Measurements from ENCODE around the gene OXA1L. TPM values are rescaled to one million over a fixed set of nuclear protein-coding genes. Genes with fewer than 3 reads are reported as not detected.

OXA1L gene
- total RNA-seq, 1 donor from 2014 or later = 81.2 TPM

DNA sequence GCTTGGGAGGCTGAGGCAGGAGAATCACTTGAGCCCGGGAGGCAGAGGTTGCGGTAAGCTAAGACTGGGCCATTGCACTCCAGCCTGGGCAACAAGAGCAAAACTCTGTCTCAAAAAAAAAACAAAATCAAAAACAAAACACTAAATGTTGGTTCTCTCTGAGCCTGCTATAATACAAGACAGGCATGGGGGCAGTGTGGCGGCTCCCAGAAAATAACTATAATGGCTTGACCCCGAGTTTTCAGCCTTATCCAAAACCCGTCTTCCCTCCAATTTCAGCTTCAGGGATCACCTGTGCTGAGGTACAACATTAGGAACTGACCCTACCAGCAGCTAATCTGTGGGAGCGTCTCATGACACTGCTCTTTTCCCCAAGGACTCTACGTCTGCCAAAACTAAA lies 47.9 kb downstream of the OXA1L start:
- Histone ChIP-seq H3K4me2 (ENCODE audit: low read length) (no peak overlapping the region), H3K36me3 (ENCODE audit: insufficient read depth, low read length) (no peaks in the 10 kb centered on the region), H3K4me1 (ENCODE audit: insufficient read depth, low read length) (peaks cover 5% of the 10 kb centered on the region), H3K4me3 (ENCODE audit: insufficient read depth, low read depth, low read length) (no peak overlapping the region), H4K20me1 (ENCODE audit: insufficient read depth, low read length) (no peaks in the 10 kb centered on the region), H3K9ac (ENCODE audit: low read length) (no peak overlapping the region), H2AFZ (ENCODE audit: low read depth, low read length) (no peak overlapping the region), H3K79me2 (ENCODE audit: insufficient read depth, low read length) (no peaks in the 10 kb centered on the region), H3K9me3 (ENCODE audit: insufficient read depth, low read depth, low read length) (no peaks in the 10 kb centered on the region), H3K27me3 (ENCODE audit: insufficient read depth, low read length) (no peaks in the 10 kb centered on the region), H3K27ac (ENCODE audit: low read depth, low read length) (no peak overlapping the region)
- H3K9me3 Mint-ChIP-seq (ENCODE audit: unreplicated experiment) = no peaks in the 10 kb centered on the region
- no peaks in the 10 kb centered on the region for H3K36me3 Mint-ChIP-seq (ENCODE audit: low read depth, unreplicated experiment)
- H3K27ac Mint-ChIP-seq (ENCODE audit: unreplicated experiment) = peak overlapping the region; percentile 36
- DNase-seq (ENCODE audit: low read depth) (no peak), FAIRE-seq (no peak)
- TF ChIP-seq EZH2 (IDR thresholded peaks at IDR 0.05; ENCODE audit: insufficient read depth, low read length) = no peak
- TF ChIP-seq, protein P1, sequence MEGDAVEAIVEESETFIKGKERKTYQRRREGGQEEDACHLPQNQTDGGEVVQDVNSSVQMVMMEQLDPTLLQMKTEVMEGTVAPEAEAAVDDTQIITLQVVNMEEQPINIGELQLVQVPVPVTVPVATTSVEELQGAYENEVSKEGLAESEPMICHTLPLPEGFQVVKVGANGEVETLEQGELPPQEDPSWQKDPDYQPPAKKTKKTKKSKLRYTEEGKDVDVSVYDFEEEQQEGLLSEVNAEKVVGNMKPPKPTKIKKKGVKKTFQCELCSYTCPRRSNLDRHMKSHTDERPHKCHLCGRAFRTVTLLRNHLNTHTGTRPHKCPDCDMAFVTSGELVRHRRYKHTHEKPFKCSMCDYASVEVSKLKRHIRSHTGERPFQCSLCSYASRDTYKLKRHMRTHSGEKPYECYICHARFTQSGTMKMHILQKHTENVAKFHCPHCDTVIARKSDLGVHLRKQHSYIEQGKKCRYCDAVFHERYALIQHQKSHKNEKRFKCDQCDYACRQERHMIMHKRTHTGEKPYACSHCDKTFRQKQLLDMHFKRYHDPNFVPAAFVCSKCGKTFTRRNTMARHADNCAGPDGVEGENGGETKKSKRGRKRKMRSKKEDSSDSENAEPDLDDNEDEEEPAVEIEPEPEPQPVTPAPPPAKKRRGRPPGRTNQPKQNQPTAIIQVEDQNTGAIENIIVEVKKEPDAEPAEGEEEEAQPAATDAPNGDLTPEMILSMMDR (IDR thresholded peaks at IDR 0.05; ENCODE audit: insufficient read depth, low read depth, low read length) = no peak
- peaks cover 27% of the 10 kb centered on the region for H3K4me1 Mint-ChIP-seq (ENCODE audit: low read depth, unreplicated experiment)
- no peaks in the 10 kb centered on the region for H3K27me3 Mint-ChIP-seq (ENCODE audit: low read depth, unreplicated experiment)
- H3K4me3 Mint-ChIP-seq (ENCODE audit: unreplicated experiment) = peak overlapping the region; percentile 9

DNA sequence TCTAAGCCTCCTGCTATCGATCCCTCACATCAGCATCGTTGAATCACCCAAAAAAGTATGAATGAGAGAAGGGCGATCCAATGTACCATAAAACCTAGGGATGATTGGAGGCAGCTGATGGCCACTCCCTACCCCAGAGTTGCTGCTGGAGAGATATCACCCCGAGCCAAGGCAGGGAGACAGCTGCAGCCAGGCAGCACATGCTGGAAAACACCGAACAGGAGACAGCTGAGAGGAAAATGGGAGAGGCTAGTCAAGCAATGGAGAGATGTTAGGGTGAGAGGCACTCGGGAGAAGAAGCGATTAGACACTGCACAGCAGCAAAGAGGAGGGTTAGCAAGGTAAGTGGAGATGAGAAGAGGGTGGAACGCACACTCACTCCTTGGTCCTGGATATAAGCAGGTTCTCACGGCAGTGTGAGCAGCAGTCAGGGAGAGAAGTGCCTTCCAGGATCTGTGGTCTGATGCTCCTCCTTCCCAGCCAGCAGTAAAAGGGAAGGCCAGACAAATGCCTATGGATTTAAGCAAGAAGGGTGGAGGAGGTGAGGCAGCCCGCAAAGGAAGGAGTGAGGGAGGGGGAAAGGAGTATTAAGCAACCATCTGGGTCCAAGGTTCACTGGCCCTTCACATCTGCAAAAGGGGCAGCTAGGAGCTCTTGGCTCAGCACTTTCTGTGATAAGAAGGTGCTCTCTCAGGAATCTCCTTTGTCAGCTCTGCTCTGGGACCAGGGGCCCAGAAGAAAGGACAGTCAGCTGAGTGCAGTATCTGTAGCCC lies 48.6 kb downstream of the OXA1L start, which contains the start of gene SLC7A7:
SLC7A7 (minus strand) TSS at position 495 of the 773 bp plus-strand sequence. CDS start 2,037 bp downstream, outside the sequence.
- Histone ChIP-seq H3K27me3 (ENCODE audit: insufficient read depth, low read length) (no peaks in the 10 kb centered on the region), H3K27ac (ENCODE audit: low read depth, low read length) (no peak within 1 kb of the TSS), H3K4me3 (ENCODE audit: insufficient read depth, low read depth, low read length) (no peak within 1 kb of the TSS), H3K36me3 (ENCODE audit: insufficient read depth, low read length) (no peaks in the 10 kb centered on the region), H3K9me3 (ENCODE audit: insufficient read depth, low read depth, low read length) (no peaks in the 10 kb centered on the region), H3K79me2 (ENCODE audit: insufficient read depth, low read length) (no peaks in the 10 kb centered on the region), H4K20me1 (ENCODE audit: insufficient read depth, low read length) (no peaks in the 10 kb centered on the region), H3K4me2 (ENCODE audit: low read length) (no peak within 1 kb of the TSS), H3K4me1 (ENCODE audit: insufficient read depth, low read length) (peaks cover 11% of the 10 kb centered on the region), H3K9ac (ENCODE audit: low read length) (no peak within 1 kb of the TSS), H2AFZ (ENCODE audit: low read depth, low read length) (no peak within 1 kb of the TSS)
- H3K4me1 Mint-ChIP-seq (ENCODE audit: low read depth, unreplicated experiment) = peaks cover 33% of the 10 kb centered on the region
- no peaks in the 10 kb centered on the region for H3K36me3 Mint-ChIP-seq (ENCODE audit: low read depth, unreplicated experiment)
- no peaks in the 10 kb centered on the region for H3K27me3 Mint-ChIP-seq (ENCODE audit: low read depth, unreplicated experiment)
- no peak for DNase-seq (ENCODE audit: low read depth)
- no peak for FAIRE-seq
- H3K27ac Mint-ChIP-seq (ENCODE audit: unreplicated experiment) = peak within 1 kb of the TSS; percentile 36
- no peak for TF ChIP-seq EZH2 (IDR thresholded peaks at IDR 0.05; ENCODE audit: insufficient read depth, low read length)
- TF ChIP-seq, protein P1 (IDR thresholded peaks at IDR 0.05; ENCODE audit: insufficient read depth, low read depth, low read length) = no peak
- peak within 1 kb of the TSS; percentile 31 for H3K4me3 Mint-ChIP-seq (ENCODE audit: unreplicated experiment)
- H3K9me3 Mint-ChIP-seq (ENCODE audit: unreplicated experiment) = no peaks in the 10 kb centered on the region
